ENCODE results near the gene SBK3.
A peak's percentile ranks its signal among the peaks of the same experiment; 100 is the strongest.
"Not testable (repeated sequence)": the region's sequence is repeated elsewhere in the genome, so short reads cannot be mapped to it uniquely, and the experiment has no call there.

SBK3 gene

DNA sequence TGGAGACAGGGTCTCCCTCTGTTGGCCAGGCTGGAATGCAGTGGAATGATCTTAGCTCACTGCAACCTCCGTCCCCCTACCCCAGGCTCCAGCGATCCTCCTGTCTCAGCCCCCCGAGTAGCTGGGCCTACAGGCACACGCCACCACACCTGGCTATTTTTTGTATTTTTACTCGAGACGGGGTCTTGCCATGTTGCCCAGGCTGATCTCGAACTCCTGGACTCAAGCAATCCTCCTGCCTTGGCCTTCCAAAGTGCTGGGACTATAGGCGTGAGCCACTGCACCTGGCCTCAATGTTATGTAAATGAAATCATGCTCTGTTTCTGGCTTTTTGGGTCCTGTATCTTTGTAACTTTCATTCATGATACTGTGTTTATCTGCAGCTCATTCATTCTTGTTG is 43.4 kb upstream of the SBK3 start:
- no peak overlapping the region for H3K27ac ChIP-seq
- TF ChIP-seq, protein P1, sequence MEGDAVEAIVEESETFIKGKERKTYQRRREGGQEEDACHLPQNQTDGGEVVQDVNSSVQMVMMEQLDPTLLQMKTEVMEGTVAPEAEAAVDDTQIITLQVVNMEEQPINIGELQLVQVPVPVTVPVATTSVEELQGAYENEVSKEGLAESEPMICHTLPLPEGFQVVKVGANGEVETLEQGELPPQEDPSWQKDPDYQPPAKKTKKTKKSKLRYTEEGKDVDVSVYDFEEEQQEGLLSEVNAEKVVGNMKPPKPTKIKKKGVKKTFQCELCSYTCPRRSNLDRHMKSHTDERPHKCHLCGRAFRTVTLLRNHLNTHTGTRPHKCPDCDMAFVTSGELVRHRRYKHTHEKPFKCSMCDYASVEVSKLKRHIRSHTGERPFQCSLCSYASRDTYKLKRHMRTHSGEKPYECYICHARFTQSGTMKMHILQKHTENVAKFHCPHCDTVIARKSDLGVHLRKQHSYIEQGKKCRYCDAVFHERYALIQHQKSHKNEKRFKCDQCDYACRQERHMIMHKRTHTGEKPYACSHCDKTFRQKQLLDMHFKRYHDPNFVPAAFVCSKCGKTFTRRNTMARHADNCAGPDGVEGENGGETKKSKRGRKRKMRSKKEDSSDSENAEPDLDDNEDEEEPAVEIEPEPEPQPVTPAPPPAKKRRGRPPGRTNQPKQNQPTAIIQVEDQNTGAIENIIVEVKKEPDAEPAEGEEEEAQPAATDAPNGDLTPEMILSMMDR (IDR thresholded peaks at IDR 0.05) = no peak
- DNase-seq (ENCODE audit: low spot score) = no peak
- H3K4me3 ChIP-seq = no peak overlapping the region

GRCh38 chr19:55586976-55587668 is 41.8 kb upstream of the SBK3 start:
- H3K27ac ChIP-seq = peak overlapping the region in 1 of 2 donors; percentile 27
- TF ChIP-seq, protein P1 (IDR thresholded peaks at IDR 0.05) = no peak
- DNase-seq (ENCODE audit: low spot score) = peak; percentile 89
- peak overlapping the region; percentile 63 for H3K4me3 ChIP-seq

- Histone ChIP-seq H3K27ac (peak overlapping the region; percentile 10 to 63), H3K4me3 (peak overlapping the region; percentile 66)
- TF ChIP-seq, protein P1 (IDR thresholded peaks at IDR 0.05) = no peak
- no peak for DNase-seq (ENCODE audit: low spot score)
Observed at GRCh38 chr19:55585658-55586339, 40.5 kb upstream of the SBK3 start.

GRCh38 chr19:55584871-55585270 is 39.5 kb upstream of the SBK3 start:
- Histone ChIP-seq H3K27ac (no peak overlapping the region), H3K4me3 (no peak overlapping the region)
- no peak for DNase-seq (ENCODE audit: low spot score)
- TF ChIP-seq, protein P1 (IDR thresholded peaks at IDR 0.05) = no peak

DNA sequence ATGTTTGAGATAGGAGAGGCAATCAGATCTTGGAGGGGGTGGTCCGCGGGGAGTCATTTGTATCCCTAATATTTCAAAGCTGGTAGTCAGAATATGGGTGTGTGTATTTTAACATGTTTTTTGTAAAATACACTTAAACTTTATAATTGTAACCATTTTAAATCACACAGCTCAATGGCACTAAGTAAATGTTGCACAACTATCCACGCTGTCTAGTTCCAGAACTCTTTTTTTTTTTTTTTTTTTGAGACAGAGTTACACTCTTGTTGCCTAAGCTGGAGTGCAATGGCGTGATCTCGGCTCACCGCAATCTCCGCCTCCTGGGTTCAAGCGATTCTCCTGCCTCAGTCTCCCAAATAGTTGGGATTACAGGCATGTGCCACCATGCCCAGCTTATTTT is 38.6 kb upstream of the SBK3 start:
- not testable (repeated sequence) for H3K4me3 ChIP-seq; H3K27ac ChIP-seq; DNase-seq (ENCODE audit: low spot score)

GRCh38 chr19:55582284-55582683 is 36.9 kb upstream of the SBK3 start:
- H3K4me3 ChIP-seq; H3K27ac ChIP-seq; DNase-seq (ENCODE audit: low spot score): not testable (repeated sequence)

DNA sequence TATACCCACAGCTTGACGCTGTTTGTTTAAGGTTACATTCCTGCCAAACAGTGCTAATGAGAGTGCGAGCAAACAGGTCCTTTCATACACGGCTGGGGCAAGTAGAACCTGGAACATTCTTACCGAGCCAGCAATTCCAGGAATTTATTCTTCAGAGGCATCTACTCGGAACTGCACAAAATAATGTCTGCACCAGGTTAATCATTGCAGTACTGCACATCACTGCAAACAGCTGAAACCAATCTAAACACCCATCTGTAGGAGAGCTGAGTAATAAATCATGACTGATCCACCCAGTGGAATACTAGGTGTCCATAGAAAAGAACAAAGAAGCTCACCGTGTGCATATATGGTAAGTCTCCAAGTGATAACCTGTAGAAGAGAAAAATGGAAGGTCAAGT is 36.5 kb upstream of the SBK3 start:
- Histone ChIP-seq H3K27ac (no peak overlapping the region), H3K4me3 (no peak overlapping the region)
- no peak for DNase-seq (ENCODE audit: low spot score)
- TF ChIP-seq, protein P1 (IDR thresholded peaks at IDR 0.05) = no peak

DNA sequence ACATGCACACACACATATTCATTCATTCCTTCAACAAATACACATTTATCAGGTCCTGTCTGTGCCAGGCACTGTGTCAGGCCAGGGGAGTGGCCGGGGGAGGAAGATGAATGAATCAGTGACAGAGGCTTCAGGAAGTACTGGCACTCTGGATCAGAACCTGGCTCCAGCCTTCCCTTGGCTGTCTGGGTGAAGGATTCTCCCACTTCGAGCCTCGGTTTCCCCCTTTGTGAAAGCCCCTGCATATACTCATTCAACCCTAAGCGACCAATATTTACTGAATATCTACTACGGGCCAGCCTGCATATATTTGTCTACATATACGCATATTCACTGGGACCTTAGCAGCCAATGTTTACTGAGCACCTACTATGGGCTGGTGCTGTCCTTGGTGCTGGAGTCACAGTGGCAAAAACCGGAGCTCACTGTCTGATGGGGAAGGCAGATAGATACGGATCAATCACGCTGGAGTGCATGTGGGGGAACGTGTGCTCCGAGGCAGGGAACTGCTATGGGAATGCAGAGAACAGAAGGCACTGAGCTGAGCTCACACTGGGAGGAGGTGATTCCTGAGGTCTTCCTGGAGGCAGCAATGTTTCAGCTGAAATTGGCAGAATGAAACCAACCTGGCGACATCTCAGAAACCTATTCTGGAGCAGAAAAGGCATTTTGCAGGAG is 35.9 kb upstream of the SBK3 start:
- DNase-seq (ENCODE audit: low spot score) = no peak
- H3K27ac ChIP-seq = peak overlapping the region; percentile 93 to 95

More for the DNA sequence above, 35.9 kb upstream of the SBK3 start:
- TF ChIP-seq, protein P1 (IDR thresholded peaks at IDR 0.05) = no peak
- peak overlapping the region; percentile 91 for H3K4me3 ChIP-seq

Measured in coronary artery (tissue), 2 donors.